ENCODE results near the gene ARHGAP35. TPM values are rescaled to one million over a fixed set of nuclear protein-coding genes. Genes with fewer than 3 reads are reported as not detected.

ARHGAP35 gene
- total RNA-seq, 3 donors from 2014 or later = 44.8 to 61.9 (median 60.3) TPM

GRCh38 chr19:46860125-46860845 lies 512 bp upstream of the ARHGAP35 start:
- peak overlapping the region; percentile 93 to 98 for H3K27ac ChIP-seq
- no peaks in the 10 kb centered on the region for H3K9me3 ChIP-seq
- TF ChIP-seq POLR2AphosphoS5 (IDR thresholded peaks at IDR 0.05) (peak; percentile 62 to 78 (median 76)), POLR2A (IDR thresholded peaks at IDR 0.05) (peak; percentile 37), CTCF (IDR thresholded peaks at IDR 0.05) (peak in 1 of 3 donors; percentile 17)
- H3K4me1 ChIP-seq = peaks cover 0 to 10% of the 10 kb centered on the region in 2 donors
- no peaks in the 10 kb centered on the region for H3K27me3 ChIP-seq
- H3K36me3 ChIP-seq = no peaks in the 10 kb centered on the region
- DNase-seq (ENCODE audit: low spot score in 2 of 2) = peak; percentile 98
- intact Hi-C loops (cut with DNase I; ENCODE audit: low total_unique reads) = no loop called here
- H3K4me3 ChIP-seq = peak overlapping the region; percentile 58 to 93 (median 77)

GRCh38 chr19:46861691-46862502 lies 1.1 kb downstream of the ARHGAP35 start:
- peak overlapping the region; percentile 58 to 93 (median 77) for H3K4me3 ChIP-seq
- DNase-seq (ENCODE audit: low spot score in 2 of 2) = no peak
- intact Hi-C loops (cut with DNase I; ENCODE audit: low total_unique reads) = no loop called here
- H3K4me1 ChIP-seq = peaks cover 0 to 15% of the 10 kb centered on the region in 2 donors
- no peak for TF ChIP-seq CTCF (IDR thresholded peaks at IDR 0.05)
- no peak for TF ChIP-seq POLR2AphosphoS5 (IDR thresholded peaks at IDR 0.05)
- TF ChIP-seq POLR2A (IDR thresholded peaks at IDR 0.05) = no peak
- peak overlapping the region; percentile 93 to 98 for H3K27ac ChIP-seq
- no peaks in the 10 kb centered on the region for H3K27me3 ChIP-seq
- no peaks in the 10 kb centered on the region for H3K36me3 ChIP-seq
- no peaks in the 10 kb centered on the region for H3K9me3 ChIP-seq

- intact Hi-C loops (cut with DNase I; ENCODE audit: low total_unique reads) = no loop called here
- H3K4me1 ChIP-seq = peaks cover 0 to 19% of the 10 kb centered on the region in 2 donors
- no peaks in the 10 kb centered on the region for H3K9me3 ChIP-seq
- no peaks in the 10 kb centered on the region for H3K27me3 ChIP-seq
- no peak for DNase-seq (ENCODE audit: low spot score in 2 of 2)
- H3K36me3 ChIP-seq = no peaks in the 10 kb centered on the region
- peak overlapping the region; percentile 58 to 93 (median 77) for H3K4me3 ChIP-seq
- TF ChIP-seq CTCF (IDR thresholded peaks at IDR 0.05) (no peak), POLR2A (IDR thresholded peaks at IDR 0.05) (no peak), POLR2AphosphoS5 (IDR thresholded peaks at IDR 0.05) (no peak)
- peak overlapping the region; percentile 93 to 98 for H3K27ac ChIP-seq
These were observed 1.7 kb downstream of the ARHGAP35 start for GRCh38 chr19:46862503-46862834.

- intact Hi-C loops (cut with DNase I; ENCODE audit: low total_unique reads) = no loop called here
- H3K9me3 ChIP-seq = no peaks in the 10 kb centered on the region
- H3K36me3 ChIP-seq = no peaks in the 10 kb centered on the region
- no peak for DNase-seq (ENCODE audit: low spot score in 2 of 2)
- no peaks in the 10 kb centered on the region for H3K27me3 ChIP-seq
- TF ChIP-seq CTCF (IDR thresholded peaks at IDR 0.05) (no peak), POLR2A (IDR thresholded peaks at IDR 0.05) (no peak), POLR2AphosphoS5 (IDR thresholded peaks at IDR 0.05) (no peak)
- H3K27ac ChIP-seq = peak overlapping the region; percentile 78 to 93
- H3K4me3 ChIP-seq = peak overlapping the region in 2 of 3 donors; percentile 77 to 93
- H3K4me1 ChIP-seq = peaks cover 0 to 19% of the 10 kb centered on the region in 2 donors
These were observed 2.3 kb downstream of the ARHGAP35 start for GRCh38 chr19:46862974-46863632.
